ENCODE data around the gene MICALL2.

MICALL2 gene

DNA sequence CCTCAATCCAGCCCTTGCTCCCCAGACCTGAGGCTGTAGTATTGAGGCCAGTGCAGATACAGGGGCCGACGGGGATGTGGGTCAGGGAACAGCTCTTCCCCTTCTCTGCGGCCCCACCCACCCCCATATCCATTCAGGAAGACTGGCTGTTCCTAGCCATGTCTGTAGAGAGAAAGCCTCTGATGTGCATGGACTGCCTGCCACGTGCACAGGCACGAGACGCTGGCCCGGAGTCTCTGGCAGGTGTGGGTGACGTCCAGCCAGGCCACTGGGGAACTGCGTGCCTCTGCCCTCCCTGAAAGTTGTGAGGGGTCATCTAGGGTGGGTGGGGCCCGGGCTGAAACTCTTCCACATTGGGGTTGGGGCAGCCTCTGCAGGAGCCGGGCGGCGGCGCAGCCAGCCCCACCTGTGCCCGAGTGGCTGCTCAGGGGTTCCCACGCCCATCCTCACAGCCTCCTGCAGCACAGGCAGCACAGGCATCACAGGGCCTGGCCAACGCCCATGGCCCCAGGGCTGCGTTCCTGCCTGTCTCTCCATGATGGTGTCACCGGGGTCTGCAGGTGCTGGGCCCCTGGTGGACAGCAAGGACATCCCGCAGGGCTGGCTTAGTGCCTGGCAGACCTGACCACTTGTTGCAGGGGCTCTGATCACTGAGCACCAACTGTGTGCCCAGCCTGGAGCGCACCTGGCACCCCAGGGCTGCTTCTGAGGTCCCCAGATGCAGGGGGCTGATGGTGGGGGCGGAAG is 27.5 kb downstream of the MICALL2 start:
- DNase-seq, result no peak

- DNase-seq, result no peak
Measured at GRCh38 chr7:1431226-1431625, 28.0 kb downstream of the MICALL2 start.

GRCh38 chr7:1430056-1430845 is 29.0 kb downstream of the MICALL2 start:
- DNase-seq, result no peak

DNA sequence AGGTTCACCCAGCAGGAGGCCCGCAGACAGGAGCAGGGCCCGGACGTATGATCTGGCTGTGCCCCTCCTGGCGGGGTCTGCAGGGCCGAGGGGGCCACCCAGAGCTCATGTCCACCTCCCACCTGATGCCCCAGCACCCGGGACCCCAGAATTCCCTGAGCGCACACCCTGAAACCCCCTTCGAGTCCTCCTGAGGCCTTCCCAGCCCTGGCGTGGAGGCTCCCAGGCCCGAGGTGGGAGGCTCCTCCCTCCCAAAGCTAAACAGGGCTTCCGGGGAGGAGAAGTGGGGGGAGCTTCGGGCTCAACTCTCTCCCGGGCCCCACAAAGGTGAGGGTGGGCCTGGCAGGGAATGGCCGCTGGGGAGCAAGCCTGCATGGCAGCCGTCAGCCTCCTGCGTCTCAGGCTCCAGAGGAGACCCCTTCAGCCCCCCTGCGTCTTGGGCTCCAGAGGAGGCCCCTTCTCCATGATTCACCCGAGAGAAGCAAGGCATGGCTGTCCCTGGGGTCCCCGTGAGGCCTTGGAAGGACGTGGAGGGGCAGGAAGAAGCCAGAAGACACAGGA is 30.2 kb downstream of the MICALL2 start:
- no peak for DNase-seq

- DNase-seq, result no peak
Measured at GRCh38 chr7:1427064-1427657, 32.1 kb downstream of the MICALL2 start.

DNA sequence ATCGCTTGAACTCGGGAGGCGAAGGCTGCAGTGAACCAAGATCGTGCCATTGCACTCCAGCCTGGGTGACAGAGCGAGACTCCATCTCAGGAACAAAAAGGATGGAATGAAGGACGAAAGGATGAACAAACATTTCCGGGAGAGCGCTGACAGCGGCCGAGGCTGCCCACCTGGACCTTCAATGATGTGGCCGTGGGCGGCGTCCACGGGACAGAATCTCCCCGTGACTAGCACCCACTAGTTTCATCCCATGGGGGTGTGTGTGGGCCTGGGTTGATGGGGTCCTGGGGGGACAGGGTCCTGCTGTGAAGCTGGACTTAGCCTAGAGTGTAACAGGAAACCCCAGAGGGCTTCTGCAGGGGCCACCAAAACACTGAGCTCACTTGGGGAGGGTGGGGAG is 32.8 kb downstream of the MICALL2 start:
- no peak for DNase-seq

DNA sequence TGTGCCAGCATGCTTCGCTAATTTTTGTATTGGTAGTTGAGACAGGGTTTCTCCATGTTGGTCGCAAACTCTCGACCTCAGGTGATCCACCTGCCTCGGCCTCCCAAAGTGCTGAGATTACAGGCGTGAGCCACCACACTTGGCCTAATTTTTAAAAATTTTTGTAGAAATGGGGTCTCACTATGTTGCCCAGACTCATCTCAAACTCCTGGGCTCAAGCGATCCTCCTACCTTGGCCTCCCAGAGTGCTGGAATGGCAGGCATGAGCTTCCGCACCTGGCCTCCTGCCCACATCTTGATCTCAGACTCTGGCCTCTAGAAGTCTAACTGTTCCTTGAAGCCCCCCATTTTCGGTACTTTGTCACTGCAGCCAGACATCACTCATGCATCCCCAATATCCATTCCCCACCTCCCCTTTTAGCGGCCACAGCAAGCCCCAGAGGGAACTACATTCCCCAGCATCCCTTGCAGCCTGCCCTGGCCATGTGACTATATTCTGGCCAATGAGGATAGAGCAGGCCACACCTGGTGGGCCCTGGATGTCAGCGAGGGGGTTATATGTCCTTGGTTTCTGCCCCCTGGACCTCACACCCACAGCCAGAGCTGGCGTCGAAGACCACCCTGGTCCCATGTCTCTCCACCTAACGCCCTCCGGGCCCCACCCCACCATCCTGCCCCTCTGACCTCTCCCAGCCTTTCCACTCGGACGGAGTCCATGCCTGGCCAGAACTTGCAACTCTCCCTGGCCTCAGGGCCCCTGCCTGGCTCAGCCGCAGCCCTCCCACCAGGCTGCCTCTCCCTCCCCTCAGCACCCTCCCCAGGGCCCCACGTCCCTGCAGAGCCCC is 33.8 kb downstream of the MICALL2 start:
- DNase-seq, result no peak

DNA sequence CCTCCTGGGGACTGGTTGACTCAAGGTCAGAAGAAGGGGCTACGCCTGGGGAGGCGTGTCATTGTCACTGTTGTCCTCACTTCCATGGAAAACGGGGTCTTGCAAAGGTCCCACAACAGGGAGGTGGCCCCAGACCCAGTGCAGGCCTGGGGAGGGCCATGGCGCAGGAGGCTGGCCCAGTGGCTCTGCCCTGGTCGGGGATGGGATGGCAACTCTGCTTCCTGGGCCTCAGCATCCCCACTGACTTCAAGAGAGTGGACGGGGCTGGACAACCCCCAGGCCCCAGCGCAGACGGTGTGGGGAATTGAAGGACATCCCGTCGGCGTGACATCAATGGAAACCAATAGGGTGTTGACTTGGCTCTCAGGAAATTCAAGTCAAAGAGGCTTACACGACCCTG is 35.2 kb downstream of the MICALL2 start:
- DNase-seq, result no peak

DNA sequence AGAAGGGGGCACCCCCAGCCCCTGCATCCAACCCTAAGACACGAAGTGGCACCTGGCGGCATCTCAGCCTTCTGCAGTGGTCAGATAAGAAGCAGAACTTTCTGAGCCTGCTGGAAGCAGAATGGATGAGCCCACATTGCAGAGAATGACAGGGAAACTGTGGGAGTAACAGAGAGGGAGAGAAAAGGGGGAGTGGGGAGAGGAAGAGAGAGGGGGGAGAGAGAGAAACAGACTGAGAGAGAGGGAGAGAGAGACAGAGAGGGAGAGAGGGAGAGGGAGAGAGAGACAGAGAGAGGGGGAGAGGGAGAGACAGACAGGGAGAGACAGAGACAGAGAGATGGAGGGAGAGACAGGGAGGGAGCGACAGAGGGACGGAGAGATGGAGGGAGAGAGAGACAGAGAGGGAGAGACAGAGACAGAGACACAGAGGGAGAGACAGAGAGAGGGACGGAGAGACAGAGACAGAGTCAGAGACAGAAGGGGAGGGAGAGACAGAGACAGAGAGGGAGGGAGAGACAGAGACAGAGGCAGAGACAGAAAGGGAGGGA is 35.9 kb downstream of the MICALL2 start:
- no peak for DNase-seq

GRCh38 chr7:1422512-1423263 is 36.6 kb downstream of the MICALL2 start:
- DNase-seq, result no peak

DNA sequence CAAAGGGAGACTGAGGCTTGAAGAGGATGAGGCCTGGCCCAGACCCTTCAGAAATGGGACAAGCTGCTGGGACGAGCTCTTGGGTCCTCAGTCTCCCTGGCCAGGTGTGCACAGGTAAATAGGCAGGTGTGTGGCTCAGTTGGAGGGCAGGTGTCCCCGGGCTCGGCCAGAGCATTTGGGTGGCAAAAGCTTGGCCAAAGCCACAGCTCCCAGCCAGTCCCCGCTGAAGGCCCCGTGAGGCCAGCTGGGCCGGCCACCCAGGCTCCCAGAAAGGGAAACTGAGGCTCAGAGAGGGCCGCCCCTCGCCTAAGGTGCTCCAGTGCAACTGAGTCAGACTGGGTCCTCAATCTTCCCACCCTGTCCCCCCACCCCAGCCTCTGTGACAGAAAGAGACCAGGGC is 37.3 kb downstream of the MICALL2 start:
- DNase-seq, result no peak

DNA sequence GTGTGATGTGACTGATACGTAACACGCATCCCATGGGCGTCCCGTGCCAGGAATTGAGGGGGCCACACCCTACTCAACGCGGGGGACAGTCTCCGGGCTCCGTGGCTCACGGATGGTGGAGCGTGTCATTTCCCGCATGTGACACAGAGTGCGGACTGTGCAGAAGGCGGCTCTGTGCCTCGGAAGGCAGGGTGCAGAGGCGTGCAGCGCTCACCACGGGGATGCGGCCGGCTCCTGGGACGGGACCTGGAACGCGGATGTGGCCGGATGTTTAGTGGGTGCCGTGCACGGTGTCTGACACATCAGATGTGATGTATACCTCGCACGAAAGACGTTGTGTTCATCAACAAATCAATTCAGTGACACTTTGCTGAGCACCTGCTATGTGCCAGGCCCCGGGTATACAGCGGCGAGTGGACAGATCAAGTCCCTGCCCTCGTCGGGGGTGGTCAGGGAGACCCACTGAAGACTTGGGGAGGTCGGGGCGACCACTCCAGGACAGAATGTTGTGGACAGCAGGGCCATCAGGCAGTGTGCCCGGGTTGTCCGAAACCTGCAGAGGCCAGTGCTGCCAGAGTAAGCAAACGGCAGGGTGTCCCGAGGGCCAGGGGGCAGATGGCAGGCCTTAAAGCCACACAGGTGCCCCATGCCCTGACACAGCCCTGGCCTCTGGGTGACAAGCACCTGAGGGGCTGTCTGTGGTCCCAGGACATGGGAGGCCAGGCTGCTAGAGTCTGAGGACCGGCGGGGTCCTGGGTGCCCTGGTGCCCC is 38.1 kb downstream of the MICALL2 start:
- no peak for DNase-seq

GRCh38 chr7:1419688-1420087 is 39.6 kb downstream of the MICALL2 start:
- no peak for DNase-seq

GRCh38 chr7:1419310-1419634 is 40.0 kb downstream of the MICALL2 start:
- no peak for DNase-seq

DNA sequence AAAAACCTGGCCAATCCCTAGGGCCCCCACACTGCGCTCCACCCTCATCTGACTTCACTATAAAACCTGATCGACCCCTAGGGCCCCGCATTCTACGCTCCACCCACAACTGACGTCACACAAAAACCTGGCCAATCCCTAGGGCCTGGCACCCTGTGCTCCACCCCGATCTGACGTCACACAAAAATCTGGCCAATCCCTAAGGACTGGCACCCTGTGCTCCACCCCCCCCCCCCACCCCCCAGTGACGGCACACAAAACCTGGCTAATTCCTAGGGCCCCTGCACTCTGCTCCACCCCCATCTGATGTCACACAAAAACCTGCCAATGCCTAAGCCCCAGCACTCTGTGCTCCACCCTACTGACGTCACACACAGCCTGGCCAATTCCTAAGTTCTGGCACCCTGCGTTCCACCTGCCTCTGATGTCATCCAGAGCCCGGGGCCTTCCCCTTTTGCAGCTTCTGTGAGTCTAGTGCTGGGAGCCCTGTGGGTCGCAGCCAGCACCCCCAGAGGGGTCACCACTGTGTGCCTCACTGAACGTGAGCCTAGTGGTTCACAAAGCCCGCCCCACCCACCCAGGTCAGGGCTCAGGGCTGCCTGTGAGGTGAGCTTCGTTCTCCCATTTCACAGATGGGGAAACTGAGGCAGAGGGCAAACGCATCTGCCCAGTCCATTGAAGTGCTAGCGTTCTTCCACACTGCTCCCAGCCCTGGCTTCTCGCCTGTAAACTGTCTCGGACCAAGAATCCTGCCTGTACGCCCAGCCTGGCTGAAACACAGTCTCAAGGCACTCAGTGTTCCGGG is 40.6 kb downstream of the MICALL2 start:
- DNase-seq, result no peak

GRCh38 chr7:1415389-1415990 is 43.8 kb downstream of the MICALL2 start:
- DNase-seq, result no peak

- DNase-seq, result no peak
Measured at GRCh38 chr7:1413936-1414639, 45.2 kb downstream of the MICALL2 start.

GRCh38 chr7:1412322-1413261 is 46.7 kb downstream of the MICALL2 start:
- peak; percentile 85 for DNase-seq

All from central memory CD4-positive, alpha-beta T cell (primary cell).